Stimulated activated CD4-positive, alpha-beta T cell treated with anti-CD3 and anti-CD28 coated beads, Interleukin-15, amount 100 ng/mL, for 1 hour (primary cell): ENCODE measurements around the gene TSSK2.

Experiments used
- DNase-seq, 2 donors: peaks; one replicate each; pipeline ENCODE4 v3.0.0-alpha.2; 2020; ENCODE audit warnings: low read depth in 1 of 2, low spot score in 1 of 2

Gene TSSK2

GRCh38 chr22:19169002-19169946 is 38.2 kb downstream of the TSSK2 start:
- no peak for DNase-seq

- DNase-seq, result no peak
These were observed 38.8 kb downstream of the TSSK2 start for GRCh38 chr22:19169947-19170318.

- no peak for DNase-seq
These were observed 41.3 kb downstream of the TSSK2 start for GRCh38 chr22:19172213-19173046.

GRCh38 chr22:19173047-19174035 is 42.2 kb downstream of the TSSK2 start:
- no peak for DNase-seq

GRCh38 chr22:19174106-19175025 is 43.3 kb downstream of the TSSK2 start:
- no peak for DNase-seq

GRCh38 chr22:19175026-19175601 is 44.0 kb downstream of the TSSK2 start:
- no peak for DNase-seq

- no peak for DNase-seq
These were observed 44.6 kb downstream of the TSSK2 start for GRCh38 chr22:19175602-19176174.

GRCh38 chr22:19176175-19176643 is 45.1 kb downstream of the TSSK2 start:
- DNase-seq, result no peak

GRCh38 chr22:19176732-19177131 is 45.6 kb downstream of the TSSK2 start:
- DNase-seq, result no peak

- DNase-seq, result no peak
These were observed 46.3 kb downstream of the TSSK2 start for GRCh38 chr22:19177164-19178064.

GRCh38 chr22:19178065-19178656 is 47.1 kb downstream of the TSSK2 start:
- DNase-seq, result peak in 1 of 2 donors; percentile 38

- DNase-seq, result peak; percentile 62 to 82
These were observed 47.8 kb downstream of the TSSK2 start, which contains the start of gene SLC25A1 for GRCh38 chr22:19178657-19179496. Gene SLC25A1, minus strand, starts transcription at chr22:19178736. Its CDS starts 63 bp downstream, at chr22:19178673.

- DNase-seq, result no peak
These were observed 48.5 kb downstream of the TSSK2 start for GRCh38 chr22:19179497-19180048.

GRCh38 chr22:19180234-19180633 is 49.1 kb downstream of the TSSK2 start:
- no peak for DNase-seq

GRCh38 chr22:19180740-19181410 is 49.8 kb downstream of the TSSK2 start:
- DNase-seq, result no peak
